ENCODE results near the gene PMPCA.

The PMPCA gene

DNA sequence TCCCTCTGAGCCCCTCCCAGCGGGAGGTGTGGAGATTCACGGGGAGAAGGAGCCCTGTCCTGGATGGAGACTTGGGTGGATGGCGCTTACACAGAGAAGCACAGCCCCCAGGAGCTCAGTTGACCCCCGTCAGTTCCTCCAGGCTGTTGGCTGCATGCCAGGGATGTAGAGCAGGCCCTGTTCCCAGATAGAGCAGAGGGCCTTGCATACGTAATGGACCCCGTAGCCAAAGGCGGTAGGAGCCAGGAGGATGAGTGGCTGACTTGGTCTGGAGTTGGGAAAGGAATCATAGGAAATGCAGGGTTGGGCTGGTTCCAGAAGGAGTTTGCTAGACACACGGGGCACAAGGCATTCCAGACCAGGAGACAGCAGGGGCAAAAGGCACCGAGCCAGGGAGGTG lies 2.5 kb downstream of the PMPCA start:
- Histone ChIP-seq H3K9me3 (ENCODE audit: low read length) (no peaks in the 10 kb centered on the region), H3K4me1 (ENCODE audit: insufficient read depth, low read length, severe bottlenecking) (peaks cover 31% of the 10 kb centered on the region), H3K4me2 (ENCODE audit: low read length) (no peak overlapping the region), H4K20me1 (ENCODE audit: insufficient read depth, low read length) (no peaks in the 10 kb centered on the region), H3K4me3 (ENCODE audit: low read depth, low read length, poor library complexity, severe bottlenecking) (no peak overlapping the region), H3K79me2 (ENCODE audit: insufficient read depth, low read length) (peaks cover 26% of the 10 kb centered on the region), H3K27ac (ENCODE audit: low read depth, low read length, poor library complexity, severe bottlenecking) (no peak overlapping the region), H2AFZ (ENCODE audit: low read length) (no peak overlapping the region), H3K9me2 (ENCODE audit: low read depth, low read length) (no peaks in the 10 kb centered on the region), H3K36me3 (ENCODE audit: insufficient read depth, low read length) (peaks cover 66% of the 10 kb centered on the region), H3F3A (ENCODE audit: insufficient read depth, low read length) (no peaks in the 10 kb centered on the region), H3K9ac (ENCODE audit: low read length) (no peak overlapping the region), H3K27me3 (ENCODE audit: insufficient read depth, low read length) (no peaks in the 10 kb centered on the region)
- TF ChIP-seq, protein P1, sequence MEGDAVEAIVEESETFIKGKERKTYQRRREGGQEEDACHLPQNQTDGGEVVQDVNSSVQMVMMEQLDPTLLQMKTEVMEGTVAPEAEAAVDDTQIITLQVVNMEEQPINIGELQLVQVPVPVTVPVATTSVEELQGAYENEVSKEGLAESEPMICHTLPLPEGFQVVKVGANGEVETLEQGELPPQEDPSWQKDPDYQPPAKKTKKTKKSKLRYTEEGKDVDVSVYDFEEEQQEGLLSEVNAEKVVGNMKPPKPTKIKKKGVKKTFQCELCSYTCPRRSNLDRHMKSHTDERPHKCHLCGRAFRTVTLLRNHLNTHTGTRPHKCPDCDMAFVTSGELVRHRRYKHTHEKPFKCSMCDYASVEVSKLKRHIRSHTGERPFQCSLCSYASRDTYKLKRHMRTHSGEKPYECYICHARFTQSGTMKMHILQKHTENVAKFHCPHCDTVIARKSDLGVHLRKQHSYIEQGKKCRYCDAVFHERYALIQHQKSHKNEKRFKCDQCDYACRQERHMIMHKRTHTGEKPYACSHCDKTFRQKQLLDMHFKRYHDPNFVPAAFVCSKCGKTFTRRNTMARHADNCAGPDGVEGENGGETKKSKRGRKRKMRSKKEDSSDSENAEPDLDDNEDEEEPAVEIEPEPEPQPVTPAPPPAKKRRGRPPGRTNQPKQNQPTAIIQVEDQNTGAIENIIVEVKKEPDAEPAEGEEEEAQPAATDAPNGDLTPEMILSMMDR (IDR thresholded peaks at IDR 0.05; ENCODE audit: low read length) = no peak
- no peak for TF ChIP-seq EZH2 (IDR thresholded peaks at IDR 0.05; ENCODE audit: borderline replicate concordance, low read length)

DNA sequence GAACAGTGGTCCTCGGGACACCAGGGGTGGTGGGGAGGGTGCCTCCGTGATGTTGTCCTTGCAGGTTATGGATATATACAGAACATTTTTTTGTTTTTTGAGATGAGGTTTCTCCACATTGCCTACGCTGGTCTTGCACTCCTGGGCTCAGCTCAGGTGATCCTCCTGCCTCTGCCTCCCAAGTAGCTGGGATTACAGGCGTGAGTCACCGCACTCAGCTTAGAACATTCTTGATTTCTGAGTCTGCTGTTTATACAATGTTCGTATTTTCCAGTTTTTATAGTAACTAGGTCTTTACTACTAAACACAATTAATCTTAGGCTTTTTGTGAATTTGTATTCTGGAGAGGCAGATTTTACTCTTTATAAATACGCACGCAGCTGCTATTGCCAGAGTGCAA lies 6.0 kb downstream of the PMPCA start:
- TF ChIP-seq, protein P1 (IDR thresholded peaks at IDR 0.05; ENCODE audit: low read length) = no peak
- TF ChIP-seq EZH2 (IDR thresholded peaks at IDR 0.05; ENCODE audit: borderline replicate concordance, low read length) = no peak
- no peak overlapping the region for H3K9ac ChIP-seq (ENCODE audit: low read length)
- no peaks in the 10 kb centered on the region for H3K9me2 ChIP-seq (ENCODE audit: low read depth, low read length)
- H3K4me3 ChIP-seq (ENCODE audit: low read depth, low read length, poor library complexity, severe bottlenecking) = no peak overlapping the region
- H2AFZ ChIP-seq (ENCODE audit: low read length) = no peak overlapping the region
- H3F3A ChIP-seq (ENCODE audit: insufficient read depth, low read length) = no peaks in the 10 kb centered on the region
- H3K4me2 ChIP-seq (ENCODE audit: low read length) = no peak overlapping the region
- H3K27me3 ChIP-seq (ENCODE audit: insufficient read depth, low read length) = no peaks in the 10 kb centered on the region
- no peak overlapping the region for H3K27ac ChIP-seq (ENCODE audit: low read depth, low read length, poor library complexity, severe bottlenecking)
- peaks cover 9% of the 10 kb centered on the region for H3K4me1 ChIP-seq (ENCODE audit: insufficient read depth, low read length, severe bottlenecking)
- peaks cover 10% of the 10 kb centered on the region for H3K79me2 ChIP-seq (ENCODE audit: insufficient read depth, low read length)
- peaks cover 90% of the 10 kb centered on the region for H3K36me3 ChIP-seq (ENCODE audit: insufficient read depth, low read length)
- no peaks in the 10 kb centered on the region for H4K20me1 ChIP-seq (ENCODE audit: insufficient read depth, low read length)
- no peaks in the 10 kb centered on the region for H3K9me3 ChIP-seq (ENCODE audit: low read length)

DNA sequence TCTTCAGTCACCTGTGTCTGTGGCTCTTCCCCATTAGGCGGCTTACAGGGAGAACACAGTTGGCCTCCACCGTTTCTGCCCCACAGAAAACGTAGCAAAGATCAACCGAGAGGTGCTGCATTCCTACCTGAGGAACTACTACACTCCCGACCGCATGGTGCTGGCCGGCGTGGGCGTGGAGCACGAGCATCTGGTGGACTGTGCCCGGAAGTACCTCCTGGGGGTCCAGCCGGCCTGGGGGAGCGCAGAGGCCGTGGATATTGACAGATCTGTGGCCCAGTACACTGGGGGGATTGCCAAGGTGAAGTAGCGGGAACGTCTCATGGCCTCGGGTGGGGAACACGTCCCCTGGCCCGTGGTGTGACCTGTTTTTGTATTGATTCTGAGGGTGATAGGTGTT lies 6.5 kb downstream of the PMPCA start:
- Histone ChIP-seq H3K4me1 (ENCODE audit: insufficient read depth, low read length, severe bottlenecking) (peaks cover 5% of the 10 kb centered on the region), H3K9ac (ENCODE audit: low read length) (no peak overlapping the region), H3K36me3 (ENCODE audit: insufficient read depth, low read length) (peaks cover 92% of the 10 kb centered on the region)

More for the DNA sequence above, 6.5 kb downstream of the PMPCA start:
- Histone ChIP-seq H3K9me2 (ENCODE audit: low read depth, low read length) (no peaks in the 10 kb centered on the region), H2AFZ (ENCODE audit: low read length) (no peak overlapping the region), H3K4me2 (ENCODE audit: low read length) (no peak overlapping the region), H3K27ac (ENCODE audit: low read depth, low read length, poor library complexity, severe bottlenecking) (no peak overlapping the region), H3K79me2 (ENCODE audit: insufficient read depth, low read length) (peaks cover 5% of the 10 kb centered on the region), H3K9me3 (ENCODE audit: low read length) (no peaks in the 10 kb centered on the region), H3K4me3 (ENCODE audit: low read depth, low read length, poor library complexity, severe bottlenecking) (no peak overlapping the region), H4K20me1 (ENCODE audit: insufficient read depth, low read length) (no peaks in the 10 kb centered on the region), H3K27me3 (ENCODE audit: insufficient read depth, low read length) (no peaks in the 10 kb centered on the region), H3F3A (ENCODE audit: insufficient read depth, low read length) (no peaks in the 10 kb centered on the region)
- TF ChIP-seq, protein P1 (IDR thresholded peaks at IDR 0.05; ENCODE audit: low read length) = no peak
- TF ChIP-seq EZH2 (IDR thresholded peaks at IDR 0.05; ENCODE audit: borderline replicate concordance, low read length) = no peak

Data from OCI-LY1 (cell line).